ENCODE measurements around the gene AUNIP.

AUNIP gene

DNA sequence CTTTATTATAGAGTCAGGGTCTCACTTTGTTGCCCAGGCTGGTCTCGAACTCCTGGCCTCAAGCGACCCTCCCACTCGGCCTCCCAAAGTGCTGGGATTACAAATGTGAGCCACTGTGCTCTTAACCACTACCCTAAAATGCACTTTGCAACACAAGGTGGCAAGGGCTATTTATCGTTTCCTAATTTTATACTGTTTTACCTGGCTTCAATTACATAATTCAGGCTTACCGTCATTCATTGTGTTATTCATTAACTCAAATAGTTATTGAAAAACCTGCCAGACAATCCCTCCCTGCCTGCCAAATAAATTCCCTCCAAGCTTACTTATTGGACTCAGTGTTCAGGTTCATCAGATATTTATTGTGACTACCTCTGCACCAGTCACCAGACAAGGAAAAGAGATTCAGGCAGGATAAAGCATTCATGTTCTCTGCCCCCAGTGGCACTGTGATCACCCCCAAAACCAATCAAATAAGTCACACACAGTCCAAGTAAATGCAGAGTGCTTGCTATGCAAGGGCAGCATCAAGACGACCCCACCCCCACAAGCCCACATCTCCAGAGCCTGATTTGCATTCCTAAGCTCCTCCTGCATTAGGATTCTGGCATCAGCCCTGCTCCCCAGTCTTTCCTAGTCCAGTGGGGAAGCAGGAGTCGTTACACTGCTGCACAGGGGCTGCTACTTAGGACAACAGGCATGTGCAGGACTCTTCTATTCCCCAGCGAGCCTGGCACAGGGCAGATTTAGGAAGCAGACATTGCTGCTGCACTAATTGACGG, 8.1 kb upstream of the AUNIP start:
- DNase-seq (ENCODE audit: low read depth) = no peak
- no peak overlapping the region for H3K4me3 ChIP-seq (replicated peaks; ENCODE audit: low read depth, low read length)
- TF ChIP-seq, protein P1, sequence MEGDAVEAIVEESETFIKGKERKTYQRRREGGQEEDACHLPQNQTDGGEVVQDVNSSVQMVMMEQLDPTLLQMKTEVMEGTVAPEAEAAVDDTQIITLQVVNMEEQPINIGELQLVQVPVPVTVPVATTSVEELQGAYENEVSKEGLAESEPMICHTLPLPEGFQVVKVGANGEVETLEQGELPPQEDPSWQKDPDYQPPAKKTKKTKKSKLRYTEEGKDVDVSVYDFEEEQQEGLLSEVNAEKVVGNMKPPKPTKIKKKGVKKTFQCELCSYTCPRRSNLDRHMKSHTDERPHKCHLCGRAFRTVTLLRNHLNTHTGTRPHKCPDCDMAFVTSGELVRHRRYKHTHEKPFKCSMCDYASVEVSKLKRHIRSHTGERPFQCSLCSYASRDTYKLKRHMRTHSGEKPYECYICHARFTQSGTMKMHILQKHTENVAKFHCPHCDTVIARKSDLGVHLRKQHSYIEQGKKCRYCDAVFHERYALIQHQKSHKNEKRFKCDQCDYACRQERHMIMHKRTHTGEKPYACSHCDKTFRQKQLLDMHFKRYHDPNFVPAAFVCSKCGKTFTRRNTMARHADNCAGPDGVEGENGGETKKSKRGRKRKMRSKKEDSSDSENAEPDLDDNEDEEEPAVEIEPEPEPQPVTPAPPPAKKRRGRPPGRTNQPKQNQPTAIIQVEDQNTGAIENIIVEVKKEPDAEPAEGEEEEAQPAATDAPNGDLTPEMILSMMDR (IDR thresholded peaks at IDR 0.05; ENCODE audit: low read length, missing control alignments) = no peak

DNA sequence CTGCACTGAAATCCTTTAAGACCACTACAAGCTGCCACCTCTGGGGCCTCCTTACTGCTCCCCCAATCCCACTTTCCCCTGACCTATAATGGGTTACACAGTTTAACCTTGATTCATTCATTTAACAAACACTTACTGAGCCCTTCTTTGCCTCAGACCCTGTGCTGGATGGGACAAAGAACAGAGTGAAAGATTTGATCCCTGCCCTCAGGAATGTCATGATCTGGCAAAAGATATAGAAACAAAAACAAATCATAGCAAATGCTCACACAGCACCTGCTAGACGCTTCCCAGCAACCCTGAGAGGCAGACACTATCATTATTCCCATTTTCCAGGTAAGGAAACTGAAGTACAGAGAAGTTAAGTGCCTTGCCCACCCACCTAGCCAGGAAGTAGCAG, 7.0 kb upstream of the AUNIP start:
- TF ChIP-seq, protein P1 (IDR thresholded peaks at IDR 0.05; ENCODE audit: low read length, missing control alignments) = no peak
- no peak overlapping the region for H3K4me3 ChIP-seq (replicated peaks; ENCODE audit: low read depth, low read length)
- DNase-seq (ENCODE audit: low read depth) = no peak

DNA sequence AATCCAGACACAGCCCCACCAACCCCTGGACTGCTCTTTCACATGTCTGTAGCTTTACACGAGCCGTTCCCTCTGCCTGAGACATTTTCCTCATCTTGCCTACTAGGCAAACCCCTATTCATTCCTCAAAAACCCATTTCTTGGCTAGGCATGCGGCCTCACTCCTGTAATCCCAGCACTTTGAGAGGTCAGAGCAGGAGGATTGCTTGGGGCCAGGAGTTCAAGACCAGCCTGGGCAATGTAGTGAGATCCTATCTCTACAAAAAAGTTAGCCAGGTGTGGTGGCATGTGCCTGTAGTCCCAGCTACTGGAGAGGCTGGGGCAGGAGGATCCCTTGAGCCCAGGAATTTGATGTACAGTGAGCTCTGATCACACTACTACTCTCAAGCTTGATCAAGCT, 5.2 kb upstream of the AUNIP start:
- no peak for DNase-seq (ENCODE audit: low read depth)
- TF ChIP-seq, protein P1 (IDR thresholded peaks at IDR 0.05; ENCODE audit: low read length, missing control alignments) = no peak
- H3K4me3 ChIP-seq (replicated peaks; ENCODE audit: low read depth, low read length) = no peak overlapping the region

DNA sequence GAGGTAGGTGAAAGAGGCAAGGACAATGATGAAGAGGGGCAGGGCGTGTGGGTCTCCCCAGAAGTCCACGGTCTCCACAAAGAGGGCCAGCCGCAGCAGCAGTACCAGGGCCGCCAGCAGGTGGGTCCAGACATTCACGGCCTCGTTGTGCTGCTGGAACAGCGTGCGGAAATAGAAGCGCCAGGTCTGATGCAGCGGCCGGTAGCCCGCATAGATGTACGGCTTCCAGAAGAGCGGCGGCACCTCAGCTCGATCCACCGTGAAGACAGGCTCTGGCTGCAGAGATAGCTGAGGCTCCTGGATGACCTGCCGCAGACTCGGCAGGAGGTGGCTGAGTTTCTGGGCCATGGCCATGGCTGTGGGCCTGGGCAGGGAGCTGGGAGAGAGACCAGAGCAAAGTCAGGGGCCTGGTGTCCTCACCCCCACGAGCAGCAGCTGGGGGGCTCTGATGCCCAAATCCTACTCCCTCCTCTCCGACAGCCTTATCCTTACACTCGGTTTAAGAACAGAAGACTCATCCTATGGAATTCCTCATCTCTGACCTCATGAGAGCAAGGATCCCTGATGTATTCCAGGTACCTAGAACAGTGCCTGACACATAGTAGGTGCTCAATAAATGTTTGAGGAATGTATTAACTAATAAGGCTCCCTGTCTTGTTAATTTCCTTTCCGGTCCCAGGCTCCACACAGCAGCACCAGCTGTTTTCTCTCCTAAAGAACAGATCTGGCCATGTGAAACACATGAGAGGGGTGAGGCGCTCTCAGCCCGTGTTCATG, 4.4 kb upstream of the AUNIP start:
- no peak overlapping the region for H3K4me3 ChIP-seq (replicated peaks; ENCODE audit: low read depth, low read length)

DNA sequence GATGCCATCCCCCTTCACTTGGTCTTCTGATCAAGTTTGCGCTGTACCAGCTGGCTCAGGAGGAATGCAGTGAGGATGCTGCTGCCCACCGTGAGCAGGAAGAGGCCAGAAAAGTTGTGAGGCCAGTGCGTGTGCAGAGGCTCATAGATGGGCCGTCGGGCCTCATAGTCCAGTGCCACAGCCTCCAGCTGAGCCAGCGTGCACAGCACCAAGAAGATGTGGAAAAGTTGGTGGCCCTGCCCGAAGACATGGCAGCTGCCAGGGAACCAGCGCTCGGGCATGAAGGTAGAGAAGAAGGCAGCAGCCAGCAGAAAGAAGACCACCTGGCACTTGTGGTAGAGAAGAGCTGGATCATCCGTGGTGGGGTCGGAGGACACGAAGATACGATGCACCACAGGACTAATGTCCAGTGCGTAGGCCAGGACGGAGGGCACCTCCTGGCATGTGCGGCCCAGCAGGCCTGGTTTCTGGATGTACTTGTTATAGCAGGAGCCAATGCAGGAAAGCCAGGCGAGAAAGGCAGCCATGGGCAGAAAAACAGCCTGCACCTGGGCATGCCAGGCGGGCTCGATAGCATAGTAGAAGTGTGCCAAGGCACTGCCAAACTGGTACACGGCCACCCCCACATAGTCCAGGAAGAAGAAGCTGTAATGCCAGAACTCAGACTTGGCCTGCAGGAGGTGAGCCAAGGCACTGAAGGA, 3.7 kb upstream of the AUNIP start:
- TF ChIP-seq, protein P1 (IDR thresholded peaks at IDR 0.05; ENCODE audit: low read length, missing control alignments) = no peak
- no peak overlapping the region for H3K4me3 ChIP-seq (replicated peaks; ENCODE audit: low read depth, low read length)
- DNase-seq (ENCODE audit: low read depth) = no peak

More for the DNA sequence above, 4.4 kb upstream of the AUNIP start:
- TF ChIP-seq, protein P1 (IDR thresholded peaks at IDR 0.05; ENCODE audit: low read length, missing control alignments) = no peak
- no peak for DNase-seq (ENCODE audit: low read depth)

DNA sequence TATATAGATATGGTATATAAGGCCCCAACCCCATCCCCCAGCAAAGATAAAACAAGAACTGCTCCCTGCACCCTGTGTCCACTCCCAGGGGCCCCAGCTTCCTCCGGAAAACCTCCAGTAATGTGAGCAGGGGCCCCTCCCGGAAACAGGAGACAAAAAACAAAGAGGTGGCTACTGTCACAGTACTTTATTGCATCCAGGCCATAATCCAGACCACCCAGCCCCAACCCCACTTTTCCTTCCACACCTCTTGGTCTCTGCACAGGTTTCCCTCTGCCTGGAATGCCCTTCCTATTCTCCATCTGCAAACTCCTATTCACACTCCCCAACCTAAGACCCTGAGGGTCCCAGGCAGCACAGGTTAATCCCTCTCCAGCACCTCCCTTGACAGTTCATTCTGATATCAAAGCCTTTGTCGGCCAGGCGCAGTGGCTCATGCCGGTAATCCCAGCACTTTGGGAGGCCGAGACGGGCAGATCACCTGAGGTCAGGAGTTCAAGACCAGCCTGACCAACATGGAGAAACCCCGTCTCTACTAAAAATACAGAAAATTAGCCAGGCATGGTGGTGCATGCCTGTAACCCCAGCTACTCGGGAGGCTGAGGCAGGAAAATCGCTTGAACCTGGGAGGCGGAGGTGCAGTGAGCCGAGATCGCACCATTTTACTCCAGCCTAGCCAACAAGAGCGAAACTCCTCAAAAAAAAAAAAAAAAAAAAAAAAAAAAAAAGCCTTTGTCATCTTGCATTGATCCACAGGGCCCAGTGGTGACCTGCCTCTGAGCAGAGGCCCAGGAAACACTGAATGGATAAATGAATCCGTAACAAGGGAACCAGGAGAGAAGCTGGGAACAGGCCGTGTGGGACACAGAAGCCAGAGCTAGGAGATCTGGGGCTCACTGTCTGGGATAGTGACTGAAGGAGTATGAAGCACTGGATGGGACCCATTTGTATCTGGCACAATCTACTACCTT, 2.3 kb upstream of the AUNIP start:
- TF ChIP-seq, protein P1 (IDR thresholded peaks at IDR 0.05; ENCODE audit: low read length, missing control alignments) = no peak
- no peak overlapping the region for H3K4me3 ChIP-seq (replicated peaks; ENCODE audit: low read depth, low read length)
- DNase-seq (ENCODE audit: low read depth) = no peak

Data from fibroblast of pulmonary artery (primary cell).